Activated T-helper 17 cell treated with anti-CD3 and anti-CD28 coated beads, Interleukin-2, amount 50 U/mL, for 72 hours (primary cell): ENCODE results near the gene PLEKHO1. TPM values are rescaled to one million over a fixed set of nuclear protein-coding genes. Genes with fewer than 3 reads are reported as not detected.
"Not testable (repeated sequence)": the region's sequence is repeated elsewhere in the genome, so short reads cannot be mapped to it uniquely, and the experiment has no call there.

Experiments used
- ATAC-seq: fragments of 150-1000 bp; cut with Tn5 transposase; replicated peaks from 2 replicates; pipeline ENCODE4 v1.10.0; 2021; ENCODE audit warnings: mild to moderate bottlenecking, moderate library complexity
- H3K27ac Mint-ChIP-seq: one replicate; pipeline ENCODE4 v1.8.0; 2022; ENCODE audit warnings: mixed read lengths
- H3K27me3 Mint-ChIP-seq: one replicate; pipeline ENCODE4 v1.8.0; 2022; ENCODE audit warnings: mixed read lengths
- H3K36me3 Mint-ChIP-seq: one replicate; pipeline ENCODE4 v1.8.0; 2022; ENCODE audit warnings: low read depth, mild to moderate bottlenecking, mixed read lengths
- H3K4me1 Mint-ChIP-seq: one replicate; pipeline ENCODE4 v1.8.0; 2022; ENCODE audit warnings: mixed read lengths
- H3K4me3 Mint-ChIP-seq: one replicate; pipeline ENCODE4 v1.8.0; 2022; ENCODE audit warnings: mild to moderate bottlenecking, mixed read lengths
- H3K9me3 Mint-ChIP-seq: one replicate; pipeline ENCODE4 v1.8.0; 2022; ENCODE audit warnings: mixed read lengths
- total RNA-seq, 2 donors: library from RNA; stranded (reverse); gene quantifications; one replicate each; pipeline ENCODE4 v1.2.3, GENCODE V29; 2022

Gene PLEKHO1
- total RNA-seq, 2 donors from 2014 or later: 33.1 to 43.0 TPM

DNA sequence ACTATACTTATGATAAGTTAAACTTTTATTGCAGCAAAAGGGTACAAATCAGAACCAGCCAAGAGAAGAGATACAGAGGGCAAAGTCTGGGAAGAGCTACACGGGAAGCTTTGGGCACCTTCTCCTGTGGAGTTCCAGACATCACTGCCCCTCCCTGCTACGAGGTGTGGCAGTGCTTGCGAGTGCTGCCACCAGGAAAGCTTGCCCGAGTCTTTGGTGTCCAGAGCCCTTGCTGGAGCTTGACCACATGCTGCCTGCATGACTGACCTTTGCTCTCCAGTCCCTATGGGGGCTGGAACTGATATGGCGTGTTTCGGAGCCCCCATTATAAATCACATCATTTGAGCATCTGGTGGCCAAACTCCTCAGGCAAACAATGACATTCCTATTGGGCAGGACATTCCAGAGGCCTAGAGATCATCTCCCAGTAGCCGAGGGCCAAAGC, 23.4 kb downstream of the PLEKHO1 start:
- no peak overlapping the region for H3K27ac Mint-ChIP-seq
- no peak overlapping the region for H3K4me3 Mint-ChIP-seq
- ATAC-seq: no peak
- H3K9me3 Mint-ChIP-seq: no peaks in the 10 kb centered on the region
- H3K27me3 Mint-ChIP-seq: no peaks in the 10 kb centered on the region
- no peaks in the 10 kb centered on the region for H3K4me1 Mint-ChIP-seq
- H3K36me3 Mint-ChIP-seq: no peaks in the 10 kb centered on the region

DNA sequence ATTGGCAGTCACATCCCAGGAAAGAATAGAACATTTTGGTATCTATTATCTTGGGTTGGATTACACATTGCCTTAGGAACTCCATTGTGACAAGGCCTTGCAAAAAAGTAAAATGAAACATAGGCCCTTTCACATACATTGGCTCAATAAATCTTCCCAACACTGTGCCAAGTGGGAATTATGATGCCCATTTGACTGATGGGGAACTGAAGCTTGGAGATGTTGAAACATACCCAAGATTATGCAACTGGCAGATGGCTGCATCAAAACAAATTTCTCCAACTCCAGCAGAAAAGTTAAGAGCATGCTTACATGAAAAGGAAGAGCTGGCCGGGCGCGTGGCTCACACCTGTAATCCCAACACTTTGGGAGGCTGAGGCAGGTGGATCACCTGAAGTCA, 26.9 kb downstream of the PLEKHO1 start:
- no peak for ATAC-seq
- Mint-ChIP-seq H3K4me1 (no peaks in the 10 kb centered on the region), H3K36me3 (no peaks in the 10 kb centered on the region), H3K4me3 (no peak overlapping the region), H3K27ac (no peak overlapping the region), H3K9me3 (no peaks in the 10 kb centered on the region), H3K27me3 (no peaks in the 10 kb centered on the region)

DNA sequence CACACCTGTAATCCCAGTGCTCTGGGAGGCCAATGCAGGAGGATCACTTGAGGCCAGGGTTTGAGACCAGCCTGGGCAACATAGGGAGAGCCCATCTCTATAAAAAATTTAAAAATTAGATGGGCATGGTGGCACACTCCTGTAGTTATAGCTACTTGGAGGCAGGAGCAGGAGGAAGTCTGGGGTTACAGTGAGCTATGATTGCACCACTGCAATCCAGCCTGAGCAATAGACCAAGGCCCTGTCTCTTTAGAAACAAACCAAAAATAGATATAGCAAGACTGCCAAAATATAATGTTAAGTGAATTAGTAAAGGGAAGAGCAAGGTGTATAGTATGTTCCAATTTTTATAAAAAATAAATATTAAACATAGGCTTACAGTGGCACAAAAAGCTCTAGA, 28.8 kb downstream of the PLEKHO1 start:
- no peaks in the 10 kb centered on the region for H3K9me3 Mint-ChIP-seq
- H3K27ac Mint-ChIP-seq: no peak overlapping the region
- no peak overlapping the region for H3K4me3 Mint-ChIP-seq
- H3K4me1 Mint-ChIP-seq: no peaks in the 10 kb centered on the region
- no peaks in the 10 kb centered on the region for H3K27me3 Mint-ChIP-seq
- no peaks in the 10 kb centered on the region for H3K36me3 Mint-ChIP-seq
- no peak for ATAC-seq

DNA sequence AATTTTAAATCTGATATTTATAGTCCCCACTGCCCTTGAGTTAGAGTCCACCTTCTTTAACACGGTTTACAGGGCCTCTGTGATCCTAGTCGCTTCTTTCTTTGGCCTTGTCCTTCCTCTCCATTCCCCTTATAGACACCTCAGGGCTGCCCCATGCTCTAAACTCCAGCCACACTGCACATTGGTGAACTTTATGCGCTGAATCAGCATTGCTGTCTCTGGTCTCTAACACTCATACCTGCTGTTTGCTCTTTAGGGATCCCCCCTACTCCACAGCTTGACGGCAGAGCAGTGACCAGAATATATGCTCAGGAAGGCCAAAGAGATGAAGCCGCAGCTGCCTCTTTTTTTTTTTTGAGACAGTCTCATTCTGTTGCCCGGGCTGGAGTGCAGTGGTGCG, 30.2 kb downstream of the PLEKHO1 start:
- no peak for ATAC-seq
- no peaks in the 10 kb centered on the region for H3K4me1 Mint-ChIP-seq
- no peaks in the 10 kb centered on the region for H3K9me3 Mint-ChIP-seq

DNA sequence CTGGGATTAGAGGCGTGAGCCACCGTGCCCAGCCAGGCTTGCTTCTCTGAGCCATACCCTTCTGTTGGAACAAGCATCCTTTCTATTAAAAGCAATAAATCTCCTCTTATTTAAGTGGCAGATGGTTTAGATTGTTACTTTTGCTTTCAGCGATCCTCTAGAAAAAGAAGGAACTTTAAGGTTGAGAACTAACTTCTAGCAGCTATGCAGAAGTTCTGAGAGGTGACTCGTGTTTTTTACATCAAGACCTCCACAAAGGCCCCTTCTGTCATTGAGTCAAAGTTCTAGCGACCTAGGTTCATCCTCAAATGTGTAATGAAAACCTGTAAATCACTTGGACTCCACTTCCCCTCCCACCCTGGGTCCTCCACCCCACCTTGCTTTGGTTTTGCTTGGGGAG, 30.8 kb downstream of the PLEKHO1 start:
- no peaks in the 10 kb centered on the region for H3K36me3 Mint-ChIP-seq
- H3K27me3 Mint-ChIP-seq: no peaks in the 10 kb centered on the region
- H3K4me3 Mint-ChIP-seq: no peak overlapping the region
- no peak for ATAC-seq
- H3K9me3 Mint-ChIP-seq: no peaks in the 10 kb centered on the region
- H3K4me1 Mint-ChIP-seq: no peaks in the 10 kb centered on the region
- no peak overlapping the region for H3K27ac Mint-ChIP-seq

More for the DNA sequence above, 30.2 kb downstream of the PLEKHO1 start:
- Mint-ChIP-seq H3K4me3 (no peak overlapping the region), H3K27ac (no peak overlapping the region), H3K27me3 (no peaks in the 10 kb centered on the region), H3K36me3 (no peaks in the 10 kb centered on the region)

DNA sequence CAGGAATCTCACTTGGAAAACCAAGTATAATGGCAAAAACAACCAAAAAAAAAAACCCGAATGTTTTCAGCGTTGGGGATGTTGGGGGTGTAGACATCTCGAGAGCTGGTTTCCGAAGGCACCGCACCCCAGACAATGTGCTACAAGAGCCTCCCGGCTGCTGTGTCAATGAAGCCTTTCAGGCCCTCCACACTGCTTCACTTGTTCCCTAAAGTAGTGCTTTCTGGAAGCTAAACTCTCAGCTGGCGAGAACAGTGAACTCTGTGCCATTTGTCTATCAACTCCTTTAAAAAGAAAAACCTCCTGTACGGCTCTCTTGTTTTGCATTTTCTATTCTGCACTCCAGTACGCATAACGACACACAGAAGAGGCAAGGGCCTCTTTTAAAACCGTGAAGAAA, 32.5 kb downstream of the PLEKHO1 start:
- Mint-ChIP-seq H3K27ac (no peak overlapping the region), H3K4me1 (peaks cover 3% of the 10 kb centered on the region), H3K9me3 (no peaks in the 10 kb centered on the region), H3K36me3 (no peaks in the 10 kb centered on the region), H3K4me3 (no peak overlapping the region), H3K27me3 (no peaks in the 10 kb centered on the region)
- ATAC-seq: no peak

DNA sequence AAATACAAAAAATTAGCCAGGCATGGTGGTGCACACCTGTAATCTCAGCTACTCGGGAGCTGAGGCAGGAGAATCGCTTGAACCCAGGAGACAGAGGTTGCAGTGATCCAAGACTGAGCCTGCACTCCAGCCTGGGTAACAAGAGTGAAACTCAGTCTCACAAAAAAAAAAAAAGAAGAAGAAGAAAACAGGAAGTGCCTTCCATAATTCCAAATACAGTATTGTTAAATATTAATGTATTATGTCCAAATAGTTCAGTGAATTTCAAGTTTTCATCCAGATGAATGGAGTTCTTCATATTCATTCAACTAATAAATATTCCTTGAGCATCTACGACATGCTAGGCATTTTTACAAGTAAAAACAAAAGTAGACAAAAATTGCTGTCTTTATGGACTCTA, 33.3 kb downstream of the PLEKHO1 start:
- H3K36me3 Mint-ChIP-seq: no peaks in the 10 kb centered on the region
- ATAC-seq: no peak
- H3K27ac Mint-ChIP-seq: no peak overlapping the region
- H3K4me1 Mint-ChIP-seq: peaks cover 7% of the 10 kb centered on the region
- H3K27me3 Mint-ChIP-seq: no peaks in the 10 kb centered on the region
- no peaks in the 10 kb centered on the region for H3K9me3 Mint-ChIP-seq
- H3K4me3 Mint-ChIP-seq: no peak overlapping the region

DNA sequence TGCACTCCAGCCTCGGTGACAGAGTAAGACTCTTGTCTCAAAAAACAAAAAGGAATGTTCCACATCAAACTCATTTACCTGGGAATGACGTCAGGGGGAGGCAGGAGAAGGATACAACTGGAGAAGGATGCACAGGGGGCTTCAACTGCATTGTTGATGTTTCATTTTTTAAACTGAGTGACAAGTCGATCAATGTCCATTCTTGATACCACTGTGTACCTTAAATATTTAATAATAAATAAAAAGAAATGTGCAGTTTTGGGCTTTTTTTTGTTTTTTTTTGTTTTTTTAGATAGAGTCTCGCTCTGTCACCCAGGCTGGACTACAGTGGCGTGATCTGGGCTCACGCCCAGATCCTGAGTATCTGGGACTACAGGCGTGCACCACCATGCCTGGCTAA, 35.8 kb downstream of the PLEKHO1 start:
- Mint-ChIP-seq H3K4me3 (no peak overlapping the region), H3K27ac (no peak overlapping the region)
- no peak for ATAC-seq

DNA sequence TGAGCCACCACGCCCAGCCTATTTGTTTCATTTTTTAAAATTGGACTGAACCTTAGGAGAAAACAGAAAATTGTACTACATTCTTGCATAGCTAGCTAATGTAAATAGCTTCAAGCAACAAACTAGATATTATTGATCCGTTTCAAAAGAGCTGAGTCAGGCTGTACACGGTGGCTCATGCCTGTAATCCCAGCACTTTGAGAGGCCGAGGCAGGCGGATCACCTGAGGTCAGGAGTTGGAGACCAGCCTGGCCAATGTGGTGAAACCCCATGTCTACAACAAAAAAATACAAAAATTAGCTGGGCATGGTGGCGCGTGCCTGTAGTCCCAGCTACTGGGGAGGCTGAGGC, 36.7 kb downstream of the PLEKHO1 start:
- not testable (repeated sequence) for H3K27me3 Mint-ChIP-seq, H3K9me3 Mint-ChIP-seq, ATAC-seq, H3K4me1 Mint-ChIP-seq, H3K36me3 Mint-ChIP-seq
- Mint-ChIP-seq H3K27ac (peak overlapping the region; percentile 14), H3K4me3 (peak overlapping the region; percentile 64)

More for the DNA sequence above, 35.8 kb downstream of the PLEKHO1 start:
- no peaks in the 10 kb centered on the region for H3K27me3 Mint-ChIP-seq
- no peaks in the 10 kb centered on the region for H3K9me3 Mint-ChIP-seq
- H3K36me3 Mint-ChIP-seq: no peaks in the 10 kb centered on the region
- peaks cover 7% of the 10 kb centered on the region for H3K4me1 Mint-ChIP-seq

DNA sequence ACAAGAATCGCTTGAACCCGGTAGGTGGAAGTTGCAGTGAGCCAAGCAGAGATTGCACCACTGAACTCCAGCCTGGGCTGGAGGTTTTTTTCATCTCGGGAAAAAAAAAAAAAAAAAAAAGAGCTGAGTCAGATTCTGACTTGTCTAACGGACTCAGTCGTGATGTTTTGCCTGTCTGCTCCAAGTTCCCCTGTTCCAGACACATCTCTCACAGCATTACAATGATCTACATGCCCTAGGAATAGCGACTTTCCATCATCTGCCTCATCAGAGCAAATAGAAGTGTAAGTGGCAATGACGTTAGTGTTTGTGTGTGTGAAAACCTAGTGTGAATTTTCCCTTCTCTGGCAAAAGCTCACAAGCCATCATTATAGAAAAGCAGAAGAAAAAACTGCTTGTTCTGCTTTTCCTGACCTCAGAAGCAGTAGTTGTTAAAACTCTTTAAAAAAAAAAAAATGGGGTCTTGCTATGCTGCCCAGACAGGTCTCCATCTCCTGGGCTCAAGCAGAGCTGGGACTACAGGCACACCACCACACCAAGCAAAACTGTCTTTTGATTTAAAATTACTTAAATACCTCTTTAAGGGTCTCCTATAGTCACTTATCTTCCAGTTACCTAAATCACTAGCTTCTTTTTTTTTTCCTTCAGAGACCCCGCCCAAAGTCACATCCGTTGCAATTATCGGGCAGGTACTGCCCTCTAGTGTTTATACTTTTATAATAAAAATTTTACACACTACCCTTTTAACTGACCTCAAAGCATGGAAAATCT, 37.3 kb downstream of the PLEKHO1 start:
- H3K4me3 Mint-ChIP-seq: peak overlapping the region; percentile 64
- peaks cover 7% of the 10 kb centered on the region for H3K4me1 Mint-ChIP-seq
- peak overlapping the region; percentile 14 for H3K27ac Mint-ChIP-seq
- ATAC-seq: peak; percentile 82
- H3K27me3 Mint-ChIP-seq: no peaks in the 10 kb centered on the region
- no peaks in the 10 kb centered on the region for H3K9me3 Mint-ChIP-seq
- no peaks in the 10 kb centered on the region for H3K36me3 Mint-ChIP-seq

DNA sequence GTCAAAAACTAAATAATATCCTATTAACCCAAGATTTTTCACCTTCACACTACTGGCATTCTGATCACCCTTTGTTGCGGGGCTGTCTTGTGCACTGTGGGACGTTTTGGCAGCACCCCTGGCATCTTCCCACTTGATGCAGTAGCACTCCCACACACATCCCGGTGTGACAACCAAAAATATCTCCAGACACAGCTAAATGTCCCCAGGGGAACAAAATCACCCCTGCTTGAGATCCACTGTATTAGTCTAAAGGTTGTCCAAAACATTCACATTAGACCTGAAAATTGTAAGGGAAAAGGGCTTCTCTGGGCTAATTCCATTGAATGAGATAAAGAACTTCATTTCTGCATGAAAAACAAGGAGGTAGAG, 37.8 kb downstream of the PLEKHO1 start:
- Mint-ChIP-seq H3K27ac (no peak overlapping the region), H3K4me1 (peaks cover 7% of the 10 kb centered on the region), H3K9me3 (no peaks in the 10 kb centered on the region), H3K27me3 (no peaks in the 10 kb centered on the region), H3K4me3 (peak overlapping the region; percentile 64), H3K36me3 (no peaks in the 10 kb centered on the region)
- peak; percentile 23 for ATAC-seq

DNA sequence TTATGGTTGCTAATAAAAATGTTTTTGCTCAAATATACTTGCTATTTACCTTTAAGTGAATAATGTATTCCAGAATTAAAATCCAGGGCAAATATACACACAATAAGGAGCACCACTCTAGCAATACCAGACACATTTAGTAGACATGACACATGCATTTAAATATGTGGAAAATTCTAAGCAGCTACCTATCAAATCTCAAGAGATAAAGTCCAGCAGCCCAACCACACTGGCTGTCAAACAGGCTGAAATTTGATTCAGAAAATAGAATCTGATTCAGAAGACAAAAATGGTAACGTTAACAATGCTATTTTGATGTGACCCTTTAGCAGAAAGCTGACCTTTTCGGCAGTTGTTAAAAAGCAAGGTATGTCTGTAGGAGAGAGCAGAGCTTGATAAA, 42.3 kb downstream of the PLEKHO1 start:
- H3K27ac Mint-ChIP-seq: no peak overlapping the region
- no peaks in the 10 kb centered on the region for H3K36me3 Mint-ChIP-seq
- ATAC-seq: no peak

DNA sequence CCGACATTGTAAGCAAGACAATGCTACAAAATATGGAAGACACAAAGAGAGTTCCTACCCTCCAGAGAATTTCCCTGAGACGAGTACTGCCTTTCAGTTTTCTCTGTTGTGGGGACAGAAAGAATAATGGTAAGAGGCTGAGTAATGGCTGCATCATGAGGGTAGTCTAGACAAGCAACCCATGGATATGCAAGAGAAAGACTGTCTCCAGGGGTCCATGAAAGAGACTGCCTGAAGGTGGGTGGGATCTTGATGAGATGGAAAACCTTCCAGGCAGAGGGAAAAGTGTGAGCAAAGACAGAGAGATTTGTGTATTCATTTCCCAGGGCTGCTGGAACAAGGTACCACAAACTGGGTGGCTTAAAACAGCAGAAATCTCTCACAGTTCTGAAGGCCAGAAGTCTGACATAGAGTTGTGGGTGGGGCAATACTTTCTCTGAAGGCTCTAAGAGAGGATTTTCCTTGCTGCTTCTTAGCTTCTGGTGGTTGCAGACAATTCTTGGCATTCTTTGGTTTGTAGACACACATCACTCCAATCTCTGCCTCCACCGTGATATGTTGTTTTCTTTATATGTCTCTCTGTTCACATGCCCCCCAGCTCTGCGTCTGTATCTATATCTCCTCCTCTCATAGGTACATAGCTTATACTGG, 44.8 kb downstream of the PLEKHO1 start:
- no peaks in the 10 kb centered on the region for H3K4me1 Mint-ChIP-seq
- H3K9me3 Mint-ChIP-seq: no peaks in the 10 kb centered on the region
- H3K27me3 Mint-ChIP-seq: no peaks in the 10 kb centered on the region
- no peaks in the 10 kb centered on the region for H3K36me3 Mint-ChIP-seq
- H3K27ac Mint-ChIP-seq: no peak overlapping the region
- no peak for ATAC-seq
- no peak overlapping the region for H3K4me3 Mint-ChIP-seq

More for the DNA sequence above, 42.3 kb downstream of the PLEKHO1 start:
- no peaks in the 10 kb centered on the region for H3K27me3 Mint-ChIP-seq
- H3K4me3 Mint-ChIP-seq: no peak overlapping the region
- H3K9me3 Mint-ChIP-seq: no peaks in the 10 kb centered on the region
- peaks cover 6% of the 10 kb centered on the region for H3K4me1 Mint-ChIP-seq

DNA sequence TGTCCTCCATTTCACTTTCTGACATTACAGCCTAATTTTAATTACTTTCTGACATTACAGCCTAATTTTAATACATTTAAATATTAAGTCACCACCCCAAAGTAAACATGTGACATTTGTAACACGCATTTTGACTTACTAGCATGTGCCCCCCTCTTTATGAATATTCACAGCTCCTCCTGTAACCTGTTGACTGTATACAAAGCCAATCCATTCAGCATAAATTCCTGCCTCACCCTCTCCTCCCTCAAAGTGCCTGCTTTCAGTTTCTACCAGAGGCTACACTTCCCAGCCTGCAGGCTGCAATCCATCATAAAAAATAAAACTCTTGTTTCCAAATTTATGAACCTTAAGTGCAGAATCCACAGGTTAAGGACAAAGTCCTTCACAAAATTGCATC, 46.7 kb downstream of the PLEKHO1 start:
- H3K27me3 Mint-ChIP-seq: no peaks in the 10 kb centered on the region
- H3K9me3 Mint-ChIP-seq: no peaks in the 10 kb centered on the region
- H3K4me1 Mint-ChIP-seq: no peaks in the 10 kb centered on the region
- no peaks in the 10 kb centered on the region for H3K36me3 Mint-ChIP-seq
- H3K4me3 Mint-ChIP-seq: no peak overlapping the region
- ATAC-seq: no peak
- H3K27ac Mint-ChIP-seq: no peak overlapping the region

DNA sequence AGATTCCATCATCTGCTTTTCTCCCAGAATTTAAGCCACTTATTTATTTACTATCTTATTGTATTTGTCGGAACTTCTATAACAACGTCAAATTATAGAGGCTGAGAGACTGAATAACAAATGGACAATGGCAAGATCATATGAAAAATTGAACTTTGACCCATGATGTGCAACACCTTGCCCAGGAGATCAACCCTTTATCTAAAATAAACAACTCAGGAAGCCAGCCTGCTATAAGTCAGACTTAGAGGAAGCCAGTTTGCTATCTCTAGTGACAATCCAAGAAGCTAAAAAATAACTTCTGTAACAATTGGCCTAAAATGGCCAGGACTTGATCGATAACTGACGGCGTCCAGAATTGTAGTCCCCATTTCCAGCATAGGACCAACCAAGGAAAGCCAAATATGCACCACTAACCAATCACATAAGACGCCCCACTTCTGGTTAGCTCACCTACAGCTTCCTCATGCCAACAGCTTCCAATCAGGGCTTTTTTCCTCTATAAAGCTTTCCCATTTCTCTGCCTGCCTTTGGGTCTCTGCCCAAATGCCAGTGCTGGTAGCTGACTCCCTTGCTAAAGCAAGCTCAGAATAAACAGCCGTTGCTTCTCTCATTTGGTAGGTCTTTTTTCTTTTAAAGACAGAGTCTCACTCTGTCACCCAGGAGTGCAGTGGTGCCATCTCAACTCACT, 57.7 kb downstream of the PLEKHO1 start:
- H3K9me3 Mint-ChIP-seq: no peaks in the 10 kb centered on the region
- ATAC-seq: no peak
- H3K27me3 Mint-ChIP-seq: no peaks in the 10 kb centered on the region
- H3K4me3 Mint-ChIP-seq: no peak overlapping the region
- no peaks in the 10 kb centered on the region for H3K36me3 Mint-ChIP-seq
- H3K27ac Mint-ChIP-seq: no peak overlapping the region
- no peaks in the 10 kb centered on the region for H3K4me1 Mint-ChIP-seq
